ENCODE results near the gene ADGRF5. TPM values are rescaled to one million over a fixed set of nuclear protein-coding genes. Genes with fewer than 3 reads are reported as not detected.

ADGRF5 gene
- total and polyA plus RNA-seq, 3 donors from 2014 or later = 8.8 to 13.1 (median 12.2) TPM

DNA sequence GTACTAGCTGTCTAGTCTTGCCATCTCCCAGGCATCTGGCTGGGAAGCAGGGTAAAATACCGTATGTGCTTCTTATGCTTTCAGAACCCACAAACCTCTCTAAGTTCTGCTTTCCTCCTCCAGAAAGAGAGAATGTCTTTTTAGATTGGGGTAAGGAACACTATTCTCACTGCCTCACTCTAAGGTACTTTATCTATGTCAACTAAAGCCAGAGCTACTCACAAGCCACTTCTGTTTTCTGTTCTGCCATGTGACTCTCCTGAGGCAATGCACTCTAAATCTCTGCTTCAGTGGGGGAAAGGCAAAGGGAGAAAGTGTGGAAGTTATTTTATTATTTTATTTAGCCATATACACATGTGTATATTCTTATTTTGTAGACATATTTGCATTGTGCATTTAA is 112.9 kb downstream of the ADGRF5 start:
- DNase-seq = no peak
- Histone ChIP-seq H3K27ac (no peak overlapping the region), H3K4me3 (no peak overlapping the region), H3K9me3 (no peaks in the 10 kb centered on the region), H3K4me1 (no peaks in the 10 kb centered on the region), H3K27me3 (no peaks in the 10 kb centered on the region), H3K36me3 (ENCODE audit: low read depth, missing control alignments) (no peaks in the 10 kb centered on the region)
- WGBS, 2 donors = 69 to 76% methylated on average over 1 of the region's 1 CpG
- intact Hi-C loops (cut with DNase I; ENCODE audit: low total_unique reads) = no loop called here
- no peak for TF ChIP-seq POLR2A (IDR thresholded peaks at IDR 0.05)
- TF ChIP-seq, protein P1, sequence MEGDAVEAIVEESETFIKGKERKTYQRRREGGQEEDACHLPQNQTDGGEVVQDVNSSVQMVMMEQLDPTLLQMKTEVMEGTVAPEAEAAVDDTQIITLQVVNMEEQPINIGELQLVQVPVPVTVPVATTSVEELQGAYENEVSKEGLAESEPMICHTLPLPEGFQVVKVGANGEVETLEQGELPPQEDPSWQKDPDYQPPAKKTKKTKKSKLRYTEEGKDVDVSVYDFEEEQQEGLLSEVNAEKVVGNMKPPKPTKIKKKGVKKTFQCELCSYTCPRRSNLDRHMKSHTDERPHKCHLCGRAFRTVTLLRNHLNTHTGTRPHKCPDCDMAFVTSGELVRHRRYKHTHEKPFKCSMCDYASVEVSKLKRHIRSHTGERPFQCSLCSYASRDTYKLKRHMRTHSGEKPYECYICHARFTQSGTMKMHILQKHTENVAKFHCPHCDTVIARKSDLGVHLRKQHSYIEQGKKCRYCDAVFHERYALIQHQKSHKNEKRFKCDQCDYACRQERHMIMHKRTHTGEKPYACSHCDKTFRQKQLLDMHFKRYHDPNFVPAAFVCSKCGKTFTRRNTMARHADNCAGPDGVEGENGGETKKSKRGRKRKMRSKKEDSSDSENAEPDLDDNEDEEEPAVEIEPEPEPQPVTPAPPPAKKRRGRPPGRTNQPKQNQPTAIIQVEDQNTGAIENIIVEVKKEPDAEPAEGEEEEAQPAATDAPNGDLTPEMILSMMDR (IDR thresholded peaks at IDR 0.05) = no peak

Other genes with a start within 250 kb of the ADGRF5 start
- gene TDRD6, start 234.1 kb downstream of the ADGRF5 start, total RNA-seq = 10 to 100 TPM; 28.1 to 42.2 TPM
- 51.3 TPM for gene TDRD6, start 234.1 kb downstream of the ADGRF5 start, polyA plus RNA-seq (ENCODE audit: insufficient read depth, low read depth, low replicate concordance)
- gene PLA2G7, start 186.6 kb downstream of the ADGRF5 start, total RNA-seq = under 1 TPM; 0.31 to 0.74 TPM
- gene PLA2G7, start 186.6 kb downstream of the ADGRF5 start, polyA plus RNA-seq (ENCODE audit: insufficient read depth, low read depth, low replicate concordance) = 2.1 TPM
- not detected for gene ANKRD66, start 175.0 kb downstream of the ADGRF5 start, total RNA-seq
- 0.83 TPM for gene ANKRD66, start 175.0 kb downstream of the ADGRF5 start, polyA plus RNA-seq (ENCODE audit: insufficient read depth, low read depth, low replicate concordance)
- gene MEP1A, start 128.5 kb downstream of the ADGRF5 start, total RNA-seq = under 1 TPM; 0.63 to 0.93 TPM
- 1.4 TPM for gene MEP1A, start 128.5 kb downstream of the ADGRF5 start, polyA plus RNA-seq (ENCODE audit: insufficient read depth, low read depth, low replicate concordance)
- 1 to 10 TPM; 2.4 to 5.4 TPM for gene ADGRF1, start 120.4 kb upstream of the ADGRF5 start, total RNA-seq
- gene ADGRF1, start 120.4 kb upstream of the ADGRF5 start, polyA plus RNA-seq (ENCODE audit: insufficient read depth, low read depth, low replicate concordance) = 2.4 TPM

Data from testis (tissue), 3 donors.